Kidney (tissue), 14 donors: ENCODE results near the gene MSH5. TPM values are rescaled to one million over a fixed set of nuclear protein-coding genes. Genes with fewer than 3 reads are reported as not detected.

ENCODE experiments used
- DNase-seq, 5 donors: peaks; one replicate each; pipeline ENCODE4 v3.0.0-alpha.2; 2013 to 2020
- FAIRE-seq: peaks from 2 replicates; lab custom pipeline; 2012; peaks lifted over from hg19 to GRCh38; lab: Jason Lieb, UNC
- H3K27ac ChIP-seq, 2 donors: one replicate each; pipeline ENCODE4 v1.7.0; 2013; ENCODE audit warnings: low read depth in 2 of 2, low read length in 2 of 2, inconsistent platforms in 1 of 2
- H3K27me3 ChIP-seq: one replicate; pipeline ENCODE4 v1.7.1; 2013; ENCODE audit warnings: low read length, inconsistent platforms; ENCODE audit not compliant: control insufficient read depth, insufficient read depth
- H3K36me3 ChIP-seq, 3 donors: one replicate each; pipeline versions ENCODE4 v1.7.0 to v1.7.1; 2013; ENCODE audit warnings: low read length in 3 of 3, control low read depth in 1 of 3, inconsistent platforms in 1 of 3; ENCODE audit not compliant: insufficient read depth in 3 of 3, control insufficient read depth in 2 of 3
- H3K4me1 ChIP-seq, 3 donors: one replicate each; pipeline versions ENCODE4 v1.7.0 to v1.7.1; 2013; ENCODE audit warnings: low read length in 3 of 3, inconsistent platforms in 1 of 3, low read depth in 1 of 3; ENCODE audit not compliant: control insufficient read depth in 2 of 3, insufficient read depth in 2 of 3
- H3K4me3 ChIP-seq, 3 donors: one replicate each; pipeline versions ENCODE4 v1.7.0 to v1.8.1; 2013; ENCODE audit warnings: low read length in 3 of 3, control low read depth in 1 of 3, inconsistent platforms in 1 of 3
- H3K9ac ChIP-seq, 3 donors: one replicate each; pipeline versions ENCODE4 v1.7.0 to v1.7.1; 2013; ENCODE audit warnings: low read length in 3 of 3, control low read depth in 1 of 3, inconsistent platforms in 1 of 3
- H3K9me3 ChIP-seq, 3 donors: one replicate each; pipeline versions ENCODE4 v1.7.0 to v1.7.1; 2013; ENCODE audit warnings: low read length in 3 of 3, control low read depth in 1 of 3, inconsistent platforms in 1 of 3; ENCODE audit not compliant: control insufficient read depth in 2 of 3, insufficient read depth in 1 of 3
- CTCF ChIP-seq: IDR thresholded peaks from 3 replicates; pipeline ENCODE4 v1.5.1; 2012; ENCODE audit warnings: mild to moderate bottlenecking, moderate library complexity, borderline replicate concordance; ENCODE audit not compliant: insufficient read depth; ENCODE audit errors: extremely low read depth
- intact Hi-C: fragments of 100-400 bp; cut with DNase I; formaldehyde crosslinking; loops from one replicate; pipeline ENCODE4 v1.11.1; 2022
- polyA plus RNA-seq: library from polyadenylated mRNA; stranded (reverse); fragments of 350-450 nt; fragmentation: Illumina TruSeq; extraction: RNeasy Lipid Tissue Mini Kit (QIAGEN cat#74804); gene quantifications from one replicate; pipeline ENCODE4 v1.2.3, GENCODE V29; 2014; ENCODE audit warnings: low read depth, low replicate concordance; ENCODE audit not compliant: insufficient read depth
- total RNA-seq: library from RNA; stranded (reverse); fragmentation: NEBNext Ultra II Directional; extraction: Animal tissue kit (Norgen Biotek cat#: 25700); gene quantifications from one replicate; pipeline ENCODE4 v1.2.1, GENCODE V29; 2021
- donor health status: control.
- donor health status: control.
- donor health status: control.
- donor health status: control.
- donor health status: control.
- donor health status: DM: yes; HTN: yes; CAD: no.
- donor health status: Normal renal cell carcinoma (clear cell type).

The MSH5 gene
- total and polyA plus RNA-seq, 2 donors from 2014 or later: 14.4 to 23.7 TPM

- no peak for FAIRE-seq
- no peak for TF ChIP-seq CTCF
- Histone ChIP-seq H3K4me3 (peak overlapping the region; percentile 89 to 98 (median 96)), H3K36me3 (peaks cover 0 to 3% (median 3%) of the 10 kb centered on the region in 3 donors), H3K9me3 (no peaks in the 10 kb centered on the region), H3K4me1 (peaks cover 0 to 10% (median 9%) of the 10 kb centered on the region in 3 donors), H3K27me3 (no peaks in the 10 kb centered on the region), H3K9ac (peak overlapping the region; percentile 81 to 96 (median 88)), H3K27ac (peak overlapping the region; percentile 92 to 95)
- no peak for DNase-seq
- intact Hi-C loops: no loop called here
These were observed 37.4 kb upstream of the MSH5 start for GRCh38 chr6:31702405-31702818.

GRCh38 chr6:31702819-31703716 is 36.7 kb upstream of the MSH5 start, which contains the start of gene ABHD16A:
ABHD16A (minus strand) TSS chr6:31703324; CDS start chr6:31703281, 43 bp downstream.
- FAIRE-seq (no peak), DNase-seq (peak; percentile 99 to 100 (median 99))
- TF ChIP-seq CTCF: peak; percentile 10
- Histone ChIP-seq H3K27me3 (no peaks in the 10 kb centered on the region), H3K4me3 (peak within 1 kb of the TSS; percentile 89 to 98 (median 96)), H3K9me3 (no peaks in the 10 kb centered on the region), H3K36me3 (peaks cover 0 to 3% (median 0%) of the 10 kb centered on the region in 3 donors), H3K9ac (peak within 1 kb of the TSS; percentile 81 to 96 (median 88)), H3K27ac (peak within 1 kb of the TSS; percentile 92 to 95), H3K4me1 (peaks cover 0 to 10% (median 9%) of the 10 kb centered on the region in 3 donors)
- intact Hi-C loops: no loop called here

DNA sequence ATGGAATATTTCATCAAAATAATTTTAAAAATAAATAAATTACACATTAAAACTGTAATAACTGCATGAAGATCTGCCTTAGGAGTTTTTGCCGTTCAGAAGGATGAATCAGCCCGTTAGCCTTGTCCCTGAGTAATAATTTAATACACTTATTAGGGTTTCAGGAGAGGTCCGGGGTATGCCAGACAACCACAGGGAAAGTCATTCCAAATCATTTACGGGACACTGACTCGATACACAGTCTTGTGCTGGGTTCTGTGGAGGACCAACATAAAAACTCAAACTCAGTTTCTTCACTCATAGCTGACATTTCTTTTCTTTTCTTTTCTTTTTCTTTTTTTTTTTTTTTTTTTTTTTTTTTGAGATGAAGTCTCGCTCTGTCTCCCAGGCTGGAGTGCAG is 33.9 kb upstream of the MSH5 start:
- no peak overlapping the region for H3K4me3 ChIP-seq
- DNase-seq: no peak
- no peak overlapping the region for H3K27ac ChIP-seq
- intact Hi-C loops: no loop called here
- no peak for FAIRE-seq
- no peaks in the 10 kb centered on the region for H3K27me3 ChIP-seq
- peaks cover 0 to 1% (median 0%) of the 10 kb centered on the region in 3 donors for H3K36me3 ChIP-seq
- TF ChIP-seq CTCF: no peak
- H3K9me3 ChIP-seq: no peaks in the 10 kb centered on the region
- no peak overlapping the region for H3K9ac ChIP-seq
- peaks cover 0 to 10% (median 7%) of the 10 kb centered on the region in 3 donors for H3K4me1 ChIP-seq
